ENCODE results near the gene SPATA31C1. TPM values are rescaled to one million over a fixed set of nuclear protein-coding genes. Genes with fewer than 3 reads are reported as not detected.
"Not testable (repeated sequence)": the region's sequence is repeated elsewhere in the genome, so short reads cannot be mapped to it uniquely, and the experiment has no call there.

SPATA31C1 gene
- total RNA-seq, 1 donor from 2014 or later: not detected

- ATAC-seq: not testable (repeated sequence)
Observed at GRCh38 chr9:87938336-87938735, 20.6 kb downstream of the SPATA31C1 start.

GRCh38 chr9:87939096-87939495, 21.3 kb downstream of the SPATA31C1 start:
- ATAC-seq: not testable (repeated sequence)

- no peak for ATAC-seq
Observed at GRCh38 chr9:87944096-87944495, 26.3 kb downstream of the SPATA31C1 start.

- no peak for ATAC-seq
Observed at GRCh38 chr9:87944682-87945081, 26.9 kb downstream of the SPATA31C1 start.

GRCh38 chr9:87950296-87950695, 32.5 kb downstream of the SPATA31C1 start:
- ATAC-seq: no peak

- ATAC-seq: peak; percentile 60
Observed at GRCh38 chr9:87950765-87951488, 33.2 kb downstream of the SPATA31C1 start.

GRCh38 chr9:87954230-87954629, 36.5 kb downstream of the SPATA31C1 start:
- no peak for ATAC-seq

GRCh38 chr9:87957839-87958238, 40.1 kb downstream of the SPATA31C1 start:
- ATAC-seq: no peak

- no peak for ATAC-seq
Observed at GRCh38 chr9:87958591-87958990, 40.8 kb downstream of the SPATA31C1 start.

- no peak for ATAC-seq
Observed at GRCh38 chr9:87959916-87960581, 42.3 kb downstream of the SPATA31C1 start.

- no peak for ATAC-seq
Observed at GRCh38 chr9:87963770-87964169, 46.0 kb downstream of the SPATA31C1 start.

GRCh38 chr9:87964826-87965225, 47.1 kb downstream of the SPATA31C1 start:
- no peak for ATAC-seq

GRCh38 chr9:87968155-87968554, 50.4 kb downstream of the SPATA31C1 start:
- no peak for ATAC-seq

- no peak for ATAC-seq
Observed at GRCh38 chr9:87970602-87971001, 52.8 kb downstream of the SPATA31C1 start.

GRCh38 chr9:87973122-87973521, 55.4 kb downstream of the SPATA31C1 start:
- ATAC-seq: no peak

Other genes with a start within 250 kb of the SPATA31C1 start
- 35.0 TPM for gene CTSL, start 191.8 kb upstream of the SPATA31C1 start, total RNA-seq
- gene SPATA31E1, start 35.1 kb upstream of the SPATA31C1 start, total RNA-seq: not detected
- gene CDK20, start 56.6 kb downstream of the SPATA31C1 start, total RNA-seq: 1.6 TPM
- not detected for gene SPATA31C2, start 220.5 kb downstream of the SPATA31C1 start, total RNA-seq

Measured in esophagus mucosa (tissue), 1 donor.